Neuronal stem cell (in vitro differentiated cells): Measurements from ENCODE around the gene GLYR1.

Experiments used
- DNase-seq: peaks from one replicate; pipeline ENCODE4 v3.0.0-alpha.2; 2013; ENCODE audit warnings: low spot score
- H2AFZ ChIP-seq: one replicate; pipeline ENCODE4 v1.6.1; 2013; ENCODE audit warnings: mild to moderate bottlenecking, low read length, inconsistent platforms
- H2AK5ac ChIP-seq: 2 replicates; pipeline ENCODE4 v1.6.1; 2013; ENCODE audit warnings: low read depth, mild to moderate bottlenecking, inconsistent platforms, low read length, moderate library complexity, mixed read lengths
- H2BK120ac ChIP-seq: 2 replicates; pipeline ENCODE4 v1.6.1; 2013; ENCODE audit warnings: low read depth, mild to moderate bottlenecking, inconsistent platforms, low read length, moderate library complexity, mixed read lengths
- H2BK12ac ChIP-seq: one replicate; pipeline ENCODE4 v1.6.1; 2013; ENCODE audit warnings: low read length, inconsistent platforms
- H2BK15ac ChIP-seq: 2 replicates; pipeline ENCODE4 v1.6.1; 2013; ENCODE audit warnings: mild to moderate bottlenecking, low read length, inconsistent platforms, mixed read lengths
- H2BK5ac ChIP-seq: one replicate; pipeline ENCODE4 v1.6.1; 2013; ENCODE audit warnings: inconsistent platforms, mild to moderate bottlenecking, low read length, moderate library complexity
- H3K14ac ChIP-seq: one replicate; pipeline ENCODE4 v1.6.1; 2013; ENCODE audit warnings: low read length, inconsistent platforms
- H3K18ac ChIP-seq: 2 replicates; pipeline ENCODE4 v1.6.1; 2013; ENCODE audit warnings: low read length, inconsistent platforms
- H3K23ac ChIP-seq: 2 replicates; pipeline ENCODE4 v1.6.1; 2013; ENCODE audit warnings: low read depth, mild to moderate bottlenecking, mixed read lengths, low read length, inconsistent platforms; ENCODE audit not compliant: poor library complexity
- H3K27ac ChIP-seq: replicated peaks from 3 replicates; pipeline ENCODE4 v1.5.1; 2013; ENCODE audit warnings: low read length, inconsistent platforms
- H3K27me3 ChIP-seq, 3 experiments: 2 replicates each; pipeline ENCODE4 v1.6.1; 2013; ENCODE audit warnings: low read length in 3 of 3, mild to moderate bottlenecking in 2 of 3, inconsistent platforms in 1 of 3, low read depth in 1 of 3, mixed read lengths in 1 of 3, moderate library complexity in 1 of 3; ENCODE audit not compliant: control insufficient read depth in 3 of 3, insufficient read depth in 3 of 3
- H3K36me3 ChIP-seq, 2 donors: replicated peaks in 1 of 2; 2 replicates each; pipeline ENCODE4 v1.6.1; 2013; ENCODE audit warnings: low read length in 2 of 2; ENCODE audit not compliant: control insufficient read depth in 2 of 2, insufficient read depth in 2 of 2
- H3K4ac ChIP-seq: 2 replicates; pipeline ENCODE4 v1.6.1; 2013; ENCODE audit warnings: inconsistent platforms, mild to moderate bottlenecking, low read length, moderate library complexity
- H3K4me1 ChIP-seq, 2 donors: 1 replicate in 1 of 2; 2 replicates in 1 of 2; pipeline ENCODE4 v1.6.1; 2013; ENCODE audit warnings: low read length in 2 of 2, low read depth in 1 of 2; ENCODE audit not compliant: control insufficient read depth in 2 of 2, insufficient read depth in 1 of 2
- H3K4me2 ChIP-seq: one replicate; pipeline ENCODE4 v1.6.1; 2013; ENCODE audit warnings: mild to moderate bottlenecking, low read length, inconsistent platforms; ENCODE audit not compliant: insufficient read depth, poor library complexity, severe bottlenecking
- H3K4me3 ChIP-seq, 2 donors: 2 replicates each; pipeline ENCODE4 v1.5.1; 2013; ENCODE audit warnings: low read length in 2 of 2, mild to moderate bottlenecking in 2 of 2, inconsistent platforms in 1 of 2, moderate library complexity in 1 of 2
- H3K79me1 ChIP-seq: one replicate; pipeline ENCODE4 v1.6.1; 2013; ENCODE audit warnings: low read depth, mild to moderate bottlenecking, inconsistent platforms, low read length, moderate library complexity
- H3K9ac ChIP-seq: one replicate; pipeline ENCODE4 v1.6.1; 2013; ENCODE audit warnings: mild to moderate bottlenecking, low read depth, low read length, inconsistent platforms; ENCODE audit not compliant: poor library complexity
- H3K9me3 ChIP-seq, 2 donors: replicated peaks in 1 of 2; 2 replicates each; pipeline versions ENCODE3 to v1.6.1; 2013; ENCODE audit warnings: low read length in 2 of 2, mild to moderate bottlenecking in 2 of 2, inconsistent platforms in 1 of 2, low read depth in 1 of 2, mixed read lengths in 1 of 2, moderate library complexity in 1 of 2; ENCODE audit not compliant: control insufficient read depth in 2 of 2, insufficient read depth in 1 of 2
- H4K8ac ChIP-seq: one replicate; pipeline ENCODE4 v1.6.1; 2013; ENCODE audit warnings: low read depth, mild to moderate bottlenecking, inconsistent platforms, low read length, moderate library complexity
- H4K91ac ChIP-seq: one replicate; pipeline ENCODE4 v1.6.1; 2013; ENCODE audit warnings: low read length, low read depth, mild to moderate bottlenecking, inconsistent platforms; ENCODE audit not compliant: poor library complexity
- WGBS, 2 donors: extraction: QIAGEN DNeasy Blood & Tissue Kit; methylation state at CpG; one replicate each; pipeline ENCODE4 v1.1.7; 2013; ENCODE audit warnings: missing lambda C conversion rate in 2 of 2, mixed read lengths in 1 of 2; ENCODE audit not compliant: insufficient read length in 2 of 2, insufficient replicate concordance in 1 of 2; ENCODE audit errors: extremely low coverage in 2 of 2; 5-methylcytosine and 5-hydroxymethylcytosine counted together

GLYR1 gene

GRCh38 chr16:4788910-4789309, 58.2 kb downstream of the GLYR1 start:
- Histone ChIP-seq H3K9ac (no peak overlapping the region), H2BK12ac (no peak overlapping the region), H2BK120ac (no peak overlapping the region), H2AFZ (peak overlapping the region; percentile 29), H3K4ac (no peak overlapping the region), H3K18ac (no peak overlapping the region), H3K4me1 (peaks cover 3 to 5% of the 10 kb centered on the region in 2 donors), H3K4me3 (no peak overlapping the region), H3K27ac (no peak overlapping the region), H3K14ac (no peak overlapping the region), H2AK5ac (no peak overlapping the region), H2BK5ac (no peak overlapping the region), H4K8ac (no peak overlapping the region), H3K23ac (no peak overlapping the region), H3K9me3 (no peaks in the 10 kb centered on the region), H3K36me3 (no peaks in the 10 kb centered on the region), H3K79me1 (no peaks in the 10 kb centered on the region), H3K4me2 (no peak overlapping the region), H2BK15ac (no peak overlapping the region), H4K91ac (no peak overlapping the region), H3K27me3 (peaks cover 0 to 2% (median 0%) of the 10 kb centered on the region in 3 experiments)
- DNase-seq = no peak
- WGBS, 2 donors = no CpG with 5 or more reads among the region's 7 CpGs

DNA sequence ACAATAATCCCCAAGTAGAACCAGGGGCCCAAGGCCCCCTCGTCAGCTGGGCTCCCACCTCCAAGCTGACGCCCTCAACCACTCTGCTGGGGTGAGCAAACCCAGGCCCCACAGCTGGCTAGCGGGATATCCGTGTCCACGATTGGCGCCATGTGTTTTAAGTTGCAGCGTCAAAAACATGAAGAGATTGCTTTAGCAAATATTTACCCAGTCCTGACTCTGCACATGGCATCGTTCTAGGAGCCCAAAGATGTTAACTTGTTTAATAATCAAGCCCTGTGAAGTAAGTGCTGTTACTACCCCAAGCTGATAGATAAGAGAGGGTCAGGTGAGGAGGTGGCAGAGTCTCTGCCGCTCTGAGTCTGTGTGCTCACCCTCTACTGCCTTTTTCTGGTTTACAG, 58.6 kb downstream of the GLYR1 start:
- Histone ChIP-seq H3K36me3 (no peaks in the 10 kb centered on the region), H3K27me3 (peaks cover 0 to 2% (median 0%) of the 10 kb centered on the region in 3 experiments), H4K8ac (no peak overlapping the region), H2AFZ (peak overlapping the region; percentile 32), H3K14ac (no peak overlapping the region), H3K9me3 (no peaks in the 10 kb centered on the region), H2BK5ac (no peak overlapping the region), H2AK5ac (no peak overlapping the region), H3K23ac (no peak overlapping the region), H3K4me1 (peaks cover 3 to 5% of the 10 kb centered on the region in 2 donors), H3K79me1 (no peaks in the 10 kb centered on the region), H4K91ac (no peak overlapping the region), H2BK15ac (no peak overlapping the region), H2BK120ac (no peak overlapping the region), H3K27ac (no peak overlapping the region), H3K9ac (no peak overlapping the region), H3K4ac (no peak overlapping the region), H3K4me3 (no peak overlapping the region), H3K18ac (no peak overlapping the region), H3K4me2 (no peak overlapping the region), H2BK12ac (no peak overlapping the region)
- WGBS, 2 donors = no CpG with 5 or more reads among the region's 9 CpGs
- no peak for DNase-seq

DNA sequence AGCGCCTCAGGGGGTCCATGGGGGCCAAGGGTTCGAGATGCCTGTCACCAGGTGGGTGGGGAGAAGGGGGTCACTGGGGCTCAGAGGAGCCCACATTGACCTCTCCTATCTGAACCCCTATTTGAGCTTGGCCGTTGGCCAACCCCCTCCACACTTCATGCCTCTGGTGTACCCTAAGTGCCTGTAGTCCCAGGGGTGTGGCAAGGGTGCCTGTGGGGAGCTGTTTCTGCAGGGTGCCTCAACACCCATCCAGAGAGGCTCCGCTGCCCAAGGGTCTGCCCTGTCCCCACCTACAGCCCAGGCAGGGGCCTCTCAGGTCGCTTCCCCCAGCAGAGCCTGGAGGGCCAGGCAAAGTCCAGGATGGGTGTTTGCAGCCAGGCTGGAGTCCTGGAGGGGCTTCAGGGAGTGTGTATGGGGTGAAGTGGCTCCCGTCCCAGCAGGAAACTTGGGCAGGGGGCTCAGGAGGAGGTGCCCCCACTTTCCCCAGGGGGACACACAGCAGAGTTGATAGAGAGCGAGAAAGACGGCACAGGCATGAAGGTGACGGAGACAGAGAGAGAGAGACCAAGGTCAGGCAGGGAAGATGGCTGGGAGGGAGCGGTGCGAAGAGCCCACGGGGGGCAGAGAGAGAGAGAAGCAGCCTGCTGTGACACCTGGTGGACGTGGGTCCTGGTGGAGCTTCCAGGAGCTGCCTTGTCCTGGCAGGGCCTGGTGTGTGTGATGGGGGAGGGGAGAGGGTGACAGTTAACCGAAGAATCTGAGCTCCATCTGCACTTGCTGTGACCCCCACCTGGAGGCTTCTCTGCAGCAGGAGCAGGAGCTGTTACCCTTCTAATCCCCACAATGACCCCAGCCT, 59.2 kb downstream of the GLYR1 start, which contains the start of gene SEPTIN12:
TSS of gene SEPTIN12 (minus strand) at position 719 of the 856 bp plus-strand sequence. CDS start at position 19, 700 bp downstream.
- peak within 1 kb of the TSS; percentile 40 for H2AK5ac ChIP-seq
- H3K4me3 ChIP-seq = no peak within 1 kb of the TSS
- peak within 1 kb of the TSS; percentile 84 for H3K14ac ChIP-seq
- H3K9ac ChIP-seq = no peak within 1 kb of the TSS
- no peak within 1 kb of the TSS for H2BK5ac ChIP-seq
- H3K18ac ChIP-seq = peak within 1 kb of the TSS; percentile 44
- H3K27ac ChIP-seq = no peak within 1 kb of the TSS
- H4K8ac ChIP-seq = no peak within 1 kb of the TSS
- peak within 1 kb of the TSS; percentile 2 for H2BK15ac ChIP-seq
- H2BK120ac ChIP-seq = no peak within 1 kb of the TSS
- no CpG with 5 or more reads among the region's 14 CpGs for WGBS, 2 donors
- H3K4ac ChIP-seq = no peak within 1 kb of the TSS
- DNase-seq = no peak
- H3K79me1 ChIP-seq = no peaks in the 10 kb centered on the region
- H3K27me3 ChIP-seq = peaks cover 0 to 2% (median 0%) of the 10 kb centered on the region in 3 experiments
- no peak within 1 kb of the TSS for H3K4me2 ChIP-seq
- H3K23ac ChIP-seq = peak within 1 kb of the TSS; percentile 0
- H4K91ac ChIP-seq = no peak within 1 kb of the TSS
- peaks cover 3 to 5% of the 10 kb centered on the region in 2 donors for H3K4me1 ChIP-seq
- H3K36me3 ChIP-seq = no peaks in the 10 kb centered on the region
- H2AFZ ChIP-seq = peak within 1 kb of the TSS; percentile 32
- no peaks in the 10 kb centered on the region for H3K9me3 ChIP-seq
- no peak within 1 kb of the TSS for H2BK12ac ChIP-seq

- H3K79me1 ChIP-seq = no peaks in the 10 kb centered on the region
- H2BK5ac ChIP-seq = no peak overlapping the region
- no peak overlapping the region for H2BK120ac ChIP-seq
- H3K23ac ChIP-seq = no peak overlapping the region
- H3K36me3 ChIP-seq = no peaks in the 10 kb centered on the region
- peaks cover 0 to 2% (median 0%) of the 10 kb centered on the region in 3 experiments for H3K27me3 ChIP-seq
- no peak overlapping the region for H3K4me2 ChIP-seq
- H2AK5ac ChIP-seq = no peak overlapping the region
- WGBS, 2 donors = no CpG with 5 or more reads among the region's 8 CpGs
- H2AFZ ChIP-seq = no peak overlapping the region
- H2BK15ac ChIP-seq = no peak overlapping the region
- no peak overlapping the region for H4K91ac ChIP-seq
- H3K9me3 ChIP-seq = no peaks in the 10 kb centered on the region
- no peak for DNase-seq
- no peak overlapping the region for H3K27ac ChIP-seq
- H3K14ac ChIP-seq = peak overlapping the region; percentile 4
- no peak overlapping the region for H4K8ac ChIP-seq
- no peak overlapping the region for H2BK12ac ChIP-seq
- H3K4me3 ChIP-seq = no peak overlapping the region
- no peak overlapping the region for H3K4ac ChIP-seq
- peaks cover 3 to 5% of the 10 kb centered on the region in 2 donors for H3K4me1 ChIP-seq
- no peak overlapping the region for H3K9ac ChIP-seq
- H3K18ac ChIP-seq = no peak overlapping the region
Measured at GRCh38 chr16:4787068-4787467, 60.0 kb downstream of the GLYR1 start.
